ENCODE data around the gene COTL1.

- no peak for TF ChIP-seq CTCF (IDR thresholded peaks at IDR 0.05)
- no peak for TF ChIP-seq POLR2A (IDR thresholded peaks at IDR 0.05)
Measured at GRCh38 chr16:84550096-84550495, 67.8 kb downstream of the COTL1 start.

Data from adrenal gland (tissue), 5 donors.